K562 (cell line): ENCODE data around the gene ELF3. TPM values are rescaled to one million over a fixed set of nuclear protein-coding genes. Genes with fewer than 3 reads are reported as not detected.

Experiments
- ARID2 ChIP-seq: fragments of 450-650 bp; IDR thresholded peaks from 2 replicates; pipeline ENCODE4 v1.6.1; 2017; ENCODE audit warnings: antibody characterized with exemption, mild to moderate bottlenecking
- C11orf30 ChIP-seq: fragments of 450-650 bp; IDR thresholded peaks from 2 replicates; pipeline ENCODE4 v1.6.1; 2016; ENCODE audit warnings: low read depth, mild to moderate bottlenecking
- GABPB1 ChIP-seq: sonication (generic); formaldehyde crosslinking; IDR thresholded peaks from 2 replicates; pipeline ENCODE4 v1.8.0; 2022; ENCODE audit warnings: mild to moderate bottlenecking, missing genetic modification reagents
- HCFC1 ChIP-seq: IDR thresholded peaks from 2 replicates; pipeline ENCODE4 v1.6.1; 2012; ENCODE audit warnings: low read depth, low read length, improper control_type of control experiment
- JUN ChIP-seq, 2 experiments: sonication (generic) in 1 of 2; formaldehyde crosslinking in 1 of 2; IDR thresholded peaks; 2 replicates each; pipeline versions ENCODE4 v1.6.1 to v1.8.0; 2012 to 2022; ENCODE audit warnings: borderline replicate concordance in 2 of 2, mild to moderate bottlenecking in 2 of 2, improper control_type of control experiment in 1 of 2, low read depth in 1 of 2, low read length in 1 of 2, missing genetic modification reagents in 1 of 2
- MEIS2 ChIP-seq: fragments of 450-650 bp; IDR thresholded peaks from 2 replicates; pipeline ENCODE4 v1.6.1; 2014; ENCODE audit warnings: mild to moderate bottlenecking; ENCODE audit not compliant: partially characterized antibody
- MTA1 ChIP-seq: fragments of 450-650 bp; IDR thresholded peaks from 2 replicates; pipeline ENCODE4 v1.6.1; 2017; ENCODE audit warnings: borderline replicate concordance
- MTA2 ChIP-seq: fragments of 450-650 bp; IDR thresholded peaks from 2 replicates; pipeline ENCODE4 v1.6.1; 2016; ENCODE audit warnings: low read depth
- NCOA2 ChIP-seq, 2 experiments: fragments of 450-650 bp; IDR thresholded peaks; 2 replicates each; pipeline ENCODE4 v1.6.1; 2018; ENCODE audit warnings: mild to moderate bottlenecking in 2 of 2, moderate library complexity in 1 of 2; ENCODE audit not compliant: partially characterized antibody in 2 of 2
- RFX7 ChIP-seq: fragments of 250-450 bp; sonication (Bioruptor Pico); IDR thresholded peaks from 2 replicates; pipeline ENCODE4 v1.5.1; 2021; ENCODE audit warnings: mild to moderate bottlenecking
- SMARCA5 ChIP-seq: fragments of 450-650 bp; IDR thresholded peaks from 2 replicates; pipeline ENCODE4 v1.6.1; 2016
- SP1 ChIP-seq: sonication (generic); formaldehyde crosslinking; IDR thresholded peaks from 2 replicates; pipeline ENCODE4 v1.8.1; 2022; ENCODE audit warnings: mild to moderate bottlenecking, missing genetic modification reagents
- STAT5B ChIP-seq: fragments of 250-450 bp; sonication (Bioruptor Pico); IDR thresholded peaks from 2 replicates; pipeline ENCODE4 v1.8.0; 2021; ENCODE audit warnings: mild to moderate bottlenecking, inconsistent platforms
- ZBTB7A ChIP-seq: IDR thresholded peaks from 2 replicates; pipeline ENCODE4 v1.6.1; 2011; ENCODE audit warnings: low read depth, mild to moderate bottlenecking, low read length, moderate library complexity, borderline replicate concordance; ENCODE audit not compliant: control insufficient read depth
- ZNF197 ChIP-seq: fragments of 200-800 bp; sonication (Bioruptor generic); IDR thresholded peaks from 2 replicates; pipeline ENCODE4 v1.6.1; 2016; ENCODE audit warnings: low read depth, missing genetic modification characterization, missing compliant biosample characterization
- ZNF347 ChIP-seq: fragments of 450-650 bp; formaldehyde crosslinking; IDR thresholded peaks from 2 replicates; pipeline ENCODE4 v1.4.0; 2020; ENCODE audit warnings: low read depth, mild to moderate bottlenecking, moderate library complexity
- polyA plus RNA-seq, 8 experiments: library from polyadenylated mRNA; depleted of rRNA in 4 of 8; stranded (reverse) in 5 of 8; unstranded in 3 of 8; fragments of >200 nt; fragmentation: Nextera tagmentation in 2 of 8; fragmentation: Illumina TruSeq in 1 of 8; extraction: Ambion mirVana in 2 of 8; extraction: Trizol in 1 of 8; gene quantifications; 2 replicates each; pipeline versions ENCODE4 v1.2.1 to v1.2.3, GENCODE V29; 2011 to 2014; ENCODE audit warnings: inconsistent platforms in 1 of 8, missing spikeins in 1 of 8
- total RNA-seq, 7 experiments: library from RNA; depleted of rRNA in 6 of 7; stranded (reverse); fragments of >200 nt in 6 of 7; fragmentation: Illumina TruSeq in 2 of 7; extraction: Trizol in 2 of 7; gene quantifications; 2 replicates each; pipeline versions ENCODE4 v1.2.1 to v1.2.3, GENCODE V29; 2011 to 2021; ENCODE audit warnings: low replicate concordance in 1 of 7
- TF ChIP-seq, protein P1 (sequence below): fragments of 250-450 bp; sonication (Bioruptor Pico); IDR thresholded peaks from 2 replicates; pipeline ENCODE4 v1.4.0; 2020; ENCODE audit warnings: mild to moderate bottlenecking, moderate library complexity
- TF ChIP-seq, protein P2 (sequence below): fragments of 250-450 bp; sonication (Bioruptor Pico); IDR thresholded peaks from 2 replicates; pipeline ENCODE4 v1.5.0; 2022; ENCODE audit warnings: mild to moderate bottlenecking
- TF ChIP-seq, protein P3 (sequence below): sonication (generic); formaldehyde crosslinking; IDR thresholded peaks from 2 replicates; pipeline ENCODE4 v1.8.1; 2023; ENCODE audit warnings: mild to moderate bottlenecking, missing genetic modification reagents
- TF ChIP-seq, protein P4 (sequence below): sonication (generic); formaldehyde crosslinking; IDR thresholded peaks from 2 replicates; pipeline ENCODE4 v1.8.0; 2022; ENCODE audit warnings: mild to moderate bottlenecking, low read depth, missing genetic modification reagents

Gene ELF3
- total and polyA plus RNA-seq, 9 of the 15 experiments (the other 6 are each of a cell fraction or from before 2014, with no cell fraction given) = 0.03 to 1.2 (median 0.07) TPM; not detected in 4

DNA sequence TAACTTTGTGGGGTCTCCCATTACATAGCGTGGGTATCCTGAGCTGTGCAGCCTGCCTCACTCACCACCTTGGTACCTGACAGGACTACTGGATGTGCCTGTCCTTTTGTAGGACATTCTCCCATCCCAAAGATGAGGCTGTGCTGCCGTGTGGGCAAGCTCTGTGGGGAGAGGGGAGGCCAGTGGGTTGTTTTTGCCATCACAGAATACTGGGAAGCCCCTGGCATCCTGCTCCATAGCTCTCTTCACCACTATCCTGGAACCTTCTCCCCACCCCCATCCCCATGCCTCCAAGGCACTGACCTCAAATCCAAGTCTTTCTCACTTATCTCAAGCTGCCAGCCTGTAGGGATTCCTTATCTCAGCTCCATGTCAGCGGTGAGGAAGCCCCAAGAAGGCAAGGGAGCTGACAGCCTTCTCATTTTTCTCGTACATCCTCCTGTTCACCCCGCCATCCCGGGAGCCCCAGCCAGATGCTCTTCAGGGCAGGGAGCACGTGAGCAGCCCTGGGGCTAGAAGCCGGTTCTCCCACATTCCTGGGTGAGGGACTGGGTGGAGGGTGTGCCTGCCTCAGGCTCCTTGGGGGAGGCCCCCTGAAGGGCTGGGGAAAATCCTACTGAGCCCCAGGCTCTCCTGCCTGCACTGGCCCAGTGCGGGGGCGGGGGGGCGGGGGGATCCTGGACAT is 2.4 kb upstream of the ELF3 start (continued):
- TF ChIP-seq ZNF197 = peak; percentile 82
- no peak for TF ChIP-seq RFX7 (CRISPR knock-in tag)
- peak; percentile 87 for TF ChIP-seq MEIS2
- no peak for TF ChIP-seq C11orf30
- peak; percentile 93 for TF ChIP-seq MTA2
- no peak for TF ChIP-seq ZNF347 (CRISPR knock-in tag)
- TF ChIP-seq NCOA2 (IDR thresholded peaks at IDR 0.05; ENCODE audit: partially characterized antibody in 2 of 2) = no peak
- TF ChIP-seq, protein P1, sequence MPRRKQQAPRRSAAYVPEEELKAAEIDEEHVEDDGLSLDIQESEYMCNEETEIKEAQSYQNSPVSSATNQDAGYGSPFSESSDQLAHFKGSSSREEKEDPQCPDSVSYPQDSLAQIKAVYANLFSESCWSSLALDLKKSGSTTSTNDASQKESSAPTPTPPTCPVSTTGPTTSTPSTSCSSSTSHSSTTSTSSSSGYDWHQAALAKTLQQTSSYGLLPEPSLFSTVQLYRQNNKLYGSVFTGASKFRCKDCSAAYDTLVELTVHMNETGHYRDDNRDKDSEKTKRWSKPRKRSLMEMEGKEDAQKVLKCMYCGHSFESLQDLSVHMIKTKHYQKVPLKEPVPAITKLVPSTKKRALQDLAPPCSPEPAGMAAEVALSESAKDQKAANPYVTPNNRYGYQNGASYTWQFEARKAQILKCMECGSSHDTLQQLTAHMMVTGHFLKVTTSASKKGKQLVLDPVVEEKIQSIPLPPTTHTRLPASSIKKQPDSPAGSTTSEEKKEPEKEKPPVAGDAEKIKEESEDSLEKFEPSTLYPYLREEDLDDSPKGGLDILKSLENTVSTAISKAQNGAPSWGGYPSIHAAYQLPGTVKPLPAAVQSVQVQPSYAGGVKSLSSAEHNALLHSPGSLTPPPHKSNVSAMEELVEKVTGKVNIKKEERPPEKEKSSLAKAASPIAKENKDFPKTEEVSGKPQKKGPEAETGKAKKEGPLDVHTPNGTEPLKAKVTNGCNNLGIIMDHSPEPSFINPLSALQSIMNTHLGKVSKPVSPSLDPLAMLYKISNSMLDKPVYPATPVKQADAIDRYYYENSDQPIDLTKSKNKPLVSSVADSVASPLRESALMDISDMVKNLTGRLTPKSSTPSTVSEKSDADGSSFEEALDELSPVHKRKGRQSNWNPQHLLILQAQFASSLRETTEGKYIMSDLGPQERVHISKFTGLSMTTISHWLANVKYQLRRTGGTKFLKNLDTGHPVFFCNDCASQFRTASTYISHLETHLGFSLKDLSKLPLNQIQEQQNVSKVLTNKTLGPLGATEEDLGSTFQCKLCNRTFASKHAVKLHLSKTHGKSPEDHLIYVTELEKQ (CRISPR knock-in tag) = no peak
- TF ChIP-seq GABPB1 = no peak
- TF ChIP-seq HCFC1 = no peak
- 0 out of 2 replicates have a peak, but pooled peaks have one; percentile 6 for TF ChIP-seq SP1
- TF ChIP-seq STAT5B = no peak
- TF ChIP-seq, protein P2, sequence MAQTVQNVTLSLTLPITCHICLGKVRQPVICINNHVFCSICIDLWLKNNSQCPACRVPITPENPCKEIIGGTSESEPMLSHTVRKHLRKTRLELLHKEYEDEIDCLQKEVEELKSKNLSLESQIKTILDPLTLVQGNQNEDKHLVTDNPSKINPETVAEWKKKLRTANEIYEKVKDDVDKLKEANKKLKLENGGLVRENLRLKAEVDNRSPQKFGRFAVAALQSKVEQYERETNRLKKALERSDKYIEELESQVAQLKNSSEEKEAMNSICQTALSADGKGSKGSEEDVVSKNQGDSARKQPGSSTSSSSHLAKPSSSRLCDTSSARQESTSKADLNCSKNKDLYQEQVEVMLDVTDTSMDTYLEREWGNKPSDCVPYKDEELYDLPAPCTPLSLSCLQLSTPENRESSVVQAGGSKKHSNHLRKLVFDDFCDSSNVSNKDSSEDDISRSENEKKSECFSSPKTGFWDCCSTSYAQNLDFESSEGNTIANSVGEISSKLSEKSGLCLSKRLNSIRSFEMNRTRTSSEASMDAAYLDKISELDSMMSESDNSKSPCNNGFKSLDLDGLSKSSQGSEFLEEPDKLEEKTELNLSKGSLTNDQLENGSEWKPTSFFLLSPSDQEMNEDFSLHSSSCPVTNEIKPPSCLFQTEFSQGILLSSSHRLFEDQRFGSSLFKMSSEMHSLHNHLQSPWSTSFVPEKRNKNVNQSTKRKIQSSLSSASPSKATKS = no peak
- 0 out of 2 replicates have a peak, but pooled peaks have one; percentile 16 for TF ChIP-seq JUN (IDR thresholded peaks at IDR 0.05; ENCODE audit: borderline replicate concordance, low read depth, low read length)
- no peak for TF ChIP-seq JUN (CRISPR knock-in tag; IDR thresholded peaks at IDR 0.05; ENCODE audit: borderline replicate concordance)
- TF ChIP-seq ZBTB7A = no peak
- no peak for TF ChIP-seq SMARCA5
- TF ChIP-seq ARID2 = no peak
- peak; percentile 70 for TF ChIP-seq MTA1
- TF ChIP-seq, protein P3, sequence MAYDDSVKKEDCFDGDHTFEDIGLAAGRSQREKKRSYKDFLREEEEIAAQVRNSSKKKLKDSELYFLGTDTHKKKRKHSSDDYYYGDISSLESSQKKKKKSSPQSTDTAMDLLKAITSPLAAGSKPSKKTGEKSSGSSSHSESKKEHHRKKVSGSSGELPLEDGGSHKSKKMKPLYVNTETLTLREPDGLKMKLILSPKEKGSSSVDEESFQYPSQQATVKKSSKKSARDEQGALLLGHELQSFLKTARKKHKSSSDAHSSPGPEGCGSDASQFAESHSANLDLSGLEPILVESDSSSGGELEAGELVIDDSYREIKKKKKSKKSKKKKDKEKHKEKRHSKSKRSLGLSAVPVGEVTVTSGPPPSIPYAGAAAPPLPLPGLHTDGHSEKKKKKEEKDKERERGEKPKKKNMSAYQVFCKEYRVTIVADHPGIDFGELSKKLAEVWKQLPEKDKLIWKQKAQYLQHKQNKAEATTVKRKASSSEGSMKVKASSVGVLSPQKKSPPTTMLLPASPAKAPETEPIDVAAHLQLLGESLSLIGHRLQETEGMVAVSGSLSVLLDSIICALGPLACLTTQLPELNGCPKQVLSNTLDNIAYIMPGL = no peak
- TF ChIP-seq, protein P4, sequence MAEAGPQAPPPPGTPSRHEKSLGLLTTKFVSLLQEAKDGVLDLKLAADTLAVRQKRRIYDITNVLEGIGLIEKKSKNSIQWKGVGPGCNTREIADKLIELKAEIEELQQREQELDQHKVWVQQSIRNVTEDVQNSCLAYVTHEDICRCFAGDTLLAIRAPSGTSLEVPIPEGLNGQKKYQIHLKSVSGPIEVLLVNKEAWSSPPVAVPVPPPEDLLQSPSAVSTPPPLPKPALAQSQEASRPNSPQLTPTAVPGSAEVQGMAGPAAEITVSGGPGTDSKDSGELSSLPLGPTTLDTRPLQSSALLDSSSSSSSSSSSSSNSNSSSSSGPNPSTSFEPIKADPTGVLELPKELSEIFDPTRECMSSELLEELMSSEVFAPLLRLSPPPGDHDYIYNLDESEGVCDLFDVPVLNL = no peak
